ENCODE data around the gene NFE2. TPM values are rescaled to one million over a fixed set of nuclear protein-coding genes. Genes with fewer than 3 reads are reported as not detected.
A peak's percentile ranks its signal among the peaks of the same experiment; 100 is the strongest.
"Not testable (repeated sequence)": the region's sequence is repeated elsewhere in the genome, so short reads cannot be mapped to it uniquely, and the experiment has no call there.

NFE2 gene
- total RNA-seq, 6 donors from 2014 or later, result 2.7 to 16.8 (median 9.3) TPM

DNA sequence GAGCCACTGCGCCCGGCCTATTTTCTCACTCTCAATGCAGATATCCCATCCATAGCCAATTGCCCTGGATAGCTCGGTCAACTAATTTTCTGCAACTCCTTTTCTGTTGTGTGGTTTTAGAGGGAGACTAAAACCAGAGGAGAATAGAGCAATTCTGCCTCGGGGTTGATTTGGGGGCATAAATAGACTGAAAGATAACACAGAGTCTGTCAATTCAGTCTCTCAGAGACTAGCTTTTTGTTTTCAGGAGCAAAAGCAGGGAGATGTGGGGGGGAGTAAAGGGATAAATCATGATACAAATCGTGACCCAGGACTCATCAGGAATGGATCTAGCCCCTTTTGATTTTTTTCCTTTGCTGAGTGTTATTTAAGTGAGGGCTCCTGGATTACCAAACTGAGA is 30.6 kb upstream of the NFE2 start:
- no peak for TF ChIP-seq EP300 (IDR thresholded peaks at IDR 0.05)
- TF ChIP-seq POLR2AphosphoS5 (IDR thresholded peaks at IDR 0.05), result no peak
- no peaks in the 10 kb centered on the region for H3K9me3 ChIP-seq
- H3K27ac ChIP-seq, result peak overlapping the region in 1 of 4 donors; percentile 30
- ATAC-seq (ENCODE audit: low FRiP score in 2 of 2), result no peak
- no peak overlapping the region for H3K4me3 ChIP-seq
- H3K4me1 ChIP-seq, result peaks cover 50 to 94% (median 53%) of the 10 kb centered on the region in 4 donors
- no peak for DNase-seq
- H3K27me3 ChIP-seq, result no peaks in the 10 kb centered on the region
- WGBS, 2 donors, result 91% methylated on average over 5 of the region's 5 CpGs
- H3K36me3 ChIP-seq, result peaks cover 0 to 11% (median 0%) of the 10 kb centered on the region in 4 donors

DNA sequence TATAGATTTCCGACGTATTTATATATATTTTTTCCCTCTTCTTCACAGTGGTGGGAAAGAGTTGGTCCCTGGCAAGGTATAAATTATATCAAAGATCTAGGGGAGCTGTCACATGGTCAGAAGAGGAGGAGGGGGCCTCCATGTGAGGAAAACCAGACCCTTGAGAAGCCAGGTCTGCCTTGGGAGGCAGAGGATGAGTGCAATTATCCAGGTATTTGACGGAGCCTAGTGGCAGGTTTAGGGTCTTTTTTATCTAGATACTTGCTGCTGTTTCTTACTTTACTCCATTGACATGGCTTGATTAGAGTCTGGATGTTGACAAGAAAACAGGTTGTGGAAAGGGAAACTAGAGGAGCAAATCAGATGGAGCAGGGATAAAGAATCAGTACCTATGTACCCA is 29.6 kb upstream of the NFE2 start:
- Histone ChIP-seq H3K4me1 (peaks cover 57 to 94% (median 60%) of the 10 kb centered on the region in 4 donors), H3K36me3 (peaks cover 0 to 11% (median 0%) of the 10 kb centered on the region in 4 donors), H3K27ac (peak overlapping the region in 2 of 4 donors; percentile 10 to 30), H3K27me3 (no peaks in the 10 kb centered on the region), H3K9me3 (no peaks in the 10 kb centered on the region), H3K4me3 (no peak overlapping the region)
- DNase-seq, result no peak
- no peak for ATAC-seq (ENCODE audit: low FRiP score in 2 of 2)
- WGBS, 2 donors, result 64 to 70% methylated on average over 3 of the region's 3 CpGs
- TF ChIP-seq POLR2AphosphoS5 (IDR thresholded peaks at IDR 0.05), result no peak
- TF ChIP-seq POLR2A (IDR thresholded peaks at IDR 0.05), result no peak
- no peak for TF ChIP-seq EP300 (IDR thresholded peaks at IDR 0.05)
- TF ChIP-seq CTCF (IDR thresholded peaks at IDR 0.05), result no peak

GRCh38 chr12:54329759-54330158 is 28.9 kb upstream of the NFE2 start:
- H3K9me3 ChIP-seq, result no peaks in the 10 kb centered on the region
- H3K27me3 ChIP-seq, result no peaks in the 10 kb centered on the region
- no peak overlapping the region for H3K4me3 ChIP-seq
- no peak for ATAC-seq (ENCODE audit: low FRiP score in 2 of 2)
- peaks cover 0 to 11% (median 0%) of the 10 kb centered on the region in 4 donors for H3K36me3 ChIP-seq
- WGBS, 2 donors, result 77 to 83% methylated on average over 5 of the region's 5 CpGs
- peak overlapping the region in 3 of 4 donors; percentile 6 to 70 (median 32) for H3K27ac ChIP-seq
- peaks cover 54 to 93% (median 58%) of the 10 kb centered on the region in 4 donors for H3K4me1 ChIP-seq
- no peak for TF ChIP-seq EP300 (IDR thresholded peaks at IDR 0.05)
- no peak for TF ChIP-seq CTCF (IDR thresholded peaks at IDR 0.05)
- no peak for TF ChIP-seq POLR2AphosphoS5 (IDR thresholded peaks at IDR 0.05)
- TF ChIP-seq POLR2A (IDR thresholded peaks at IDR 0.05), result no peak
- DNase-seq, result no peak

GRCh38 chr12:54328595-54329337 is 28.0 kb upstream of the NFE2 start:
- DNase-seq, result no peak
- Histone ChIP-seq H3K27ac (peak overlapping the region in 3 of 4 donors; percentile 17 to 74 (median 70)), H3K27me3 (no peaks in the 10 kb centered on the region), H3K4me1 (peaks cover 58 to 88% (median 61%) of the 10 kb centered on the region in 4 donors), H3K4me3 (no peak overlapping the region), H3K9me3 (no peaks in the 10 kb centered on the region), H3K36me3 (peaks cover 0 to 11% (median 0%) of the 10 kb centered on the region in 4 donors)
- no peak for TF ChIP-seq EP300 (IDR thresholded peaks at IDR 0.05)
- TF ChIP-seq POLR2AphosphoS5 (IDR thresholded peaks at IDR 0.05), result no peak
- TF ChIP-seq POLR2A (IDR thresholded peaks at IDR 0.05), result no peak
- TF ChIP-seq CTCF (IDR thresholded peaks at IDR 0.05), result no peak
- ATAC-seq (ENCODE audit: low FRiP score in 2 of 2), result no peak
- WGBS, 2 donors, result 69% methylated on average over 6 of the region's 6 CpGs

GRCh38 chr12:54325442-54326109 is 24.8 kb upstream of the NFE2 start:
- not testable (repeated sequence) for H3K27me3 ChIP-seq; H3K9me3 ChIP-seq; ATAC-seq (ENCODE audit: low FRiP score in 2 of 2); DNase-seq
- peaks cover 47 to 57% (median 52%) of the 10 kb centered on the region in 4 donors for H3K4me1 ChIP-seq
- H3K27ac ChIP-seq, result peak overlapping the region; percentile 85 to 94 (median 92)
- 44 to 46% methylated on average over 22 of the region's 22 CpGs for WGBS, 2 donors
- peak overlapping the region; percentile 70 to 86 (median 78) for H3K4me3 ChIP-seq
- H3K36me3 ChIP-seq, result peaks cover 0 to 11% (median 0%) of the 10 kb centered on the region in 4 donors
